HAP-1 (cell line): ENCODE results near the gene PHLPP1.

ENCODE experiments used
- DNase-seq, 2 experiments: peaks; one replicate each; pipeline ENCODE4 v3.0.0-alpha.2; 2016 to 2020; ENCODE audit warnings: low spot score in 2 of 2
- H3K27me3 ChIP-seq: fragments of 250-450 bp; sonication (Bioruptor Pico); 2 replicates; pipeline ENCODE4 v1.5.1; 2020; ENCODE audit warnings: low read depth, mild to moderate bottlenecking, moderate library complexity
- H3K36me3 ChIP-seq: fragments of 250-450 bp; sonication (Bioruptor Pico); replicated peaks from 2 replicates; pipeline ENCODE4 v1.5.1; 2020; ENCODE audit warnings: mild to moderate bottlenecking
- H3K4me1 ChIP-seq: fragments of 250-450 bp; sonication (Bioruptor Pico); 2 replicates; pipeline ENCODE4 v1.5.1; 2020; ENCODE audit warnings: mild to moderate bottlenecking
- H3K4me3 ChIP-seq: fragments of 250-450 bp; sonication (Bioruptor Pico); 2 replicates; pipeline ENCODE4 v1.5.1; 2020; ENCODE audit warnings: mild to moderate bottlenecking, moderate library complexity
- H3K9me3 ChIP-seq: fragments of 250-450 bp; sonication (Bioruptor Pico); 2 replicates; pipeline ENCODE4 v1.5.1; 2020; ENCODE audit warnings: mild to moderate bottlenecking, moderate library complexity
- in situ Hi-C: fragments of 300-500 bp; cut with MboI; formaldehyde crosslinking; loops from 3 replicates; pipeline ENCODE4 v1.14.3; 2020; ENCODE audit warnings: low sequenced_read_pairs, inconsistent platforms, mixed read lengths

PHLPP1 gene

DNA sequence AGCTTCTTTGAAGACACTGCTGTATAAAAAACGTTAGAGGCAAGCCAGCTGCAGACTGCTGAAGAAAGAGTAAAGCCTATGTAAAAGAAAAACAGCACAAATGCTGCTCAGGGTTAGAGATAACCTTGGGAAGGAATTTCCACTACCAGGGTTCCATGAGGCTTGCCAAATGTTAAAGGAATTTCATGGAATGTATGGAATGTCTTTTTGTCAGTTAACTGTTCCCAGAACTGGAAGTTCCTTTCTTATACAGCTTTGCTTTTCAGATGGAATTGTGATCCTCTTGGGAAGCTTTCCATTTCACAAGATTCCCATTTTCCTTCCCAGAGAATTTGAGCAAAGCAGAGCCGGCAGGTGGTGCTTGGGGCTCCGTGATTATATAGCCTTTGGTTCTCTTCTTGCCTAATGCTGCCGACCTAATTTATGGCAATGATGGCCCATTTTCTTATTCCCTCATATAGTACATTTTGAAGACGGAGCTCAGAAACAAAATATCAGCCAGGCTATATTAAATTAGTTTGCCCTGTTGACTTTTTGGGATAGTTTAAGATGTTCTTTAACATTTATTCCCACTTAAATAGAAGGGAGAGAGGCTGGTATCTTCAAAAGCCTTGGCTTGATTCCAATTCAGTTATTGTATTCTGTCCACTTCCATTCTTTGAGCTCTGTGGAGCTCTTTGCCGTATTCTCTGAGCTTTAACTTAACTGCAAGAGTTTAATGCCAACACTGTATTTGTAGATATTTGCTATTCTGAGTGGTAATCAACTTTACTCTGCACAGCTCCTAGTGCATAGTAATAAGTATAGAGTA lies 162.3 kb downstream of the PHLPP1 start:
- no peaks in the 10 kb centered on the region for H3K9me3 ChIP-seq
- H3K36me3 ChIP-seq = no peaks in the 10 kb centered on the region
- peaks cover 43% of the 10 kb centered on the region for H3K4me1 ChIP-seq
- H3K27me3 ChIP-seq = no peaks in the 10 kb centered on the region
- in situ Hi-C loops = no loop called here
- no peak overlapping the region for H3K4me3 ChIP-seq
- DNase-seq = peak; percentile 69 to 96

DNA sequence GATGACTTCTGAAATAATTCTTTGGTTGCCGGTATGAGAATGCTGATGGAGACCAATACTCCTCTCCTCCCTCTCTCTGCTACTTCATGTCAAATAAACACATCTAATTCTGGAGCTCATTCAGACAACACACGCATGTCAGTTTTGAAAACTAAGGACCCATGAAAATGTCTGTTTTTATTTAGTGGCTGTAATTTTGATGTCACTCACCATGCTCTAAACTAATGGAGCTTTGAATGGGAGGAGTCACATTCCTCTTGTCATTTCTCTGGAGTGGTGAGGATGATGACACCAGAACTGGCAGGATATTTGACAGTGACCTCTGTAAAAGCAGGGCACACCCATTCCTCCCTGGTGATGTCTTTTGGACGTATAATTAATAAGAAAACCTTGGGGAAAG lies 163.0 kb downstream of the PHLPP1 start:
- in situ Hi-C loops = no loop called here
- H3K27me3 ChIP-seq = no peaks in the 10 kb centered on the region
- peaks cover 43% of the 10 kb centered on the region for H3K4me1 ChIP-seq
- DNase-seq = no peak
- no peak overlapping the region for H3K4me3 ChIP-seq
- H3K36me3 ChIP-seq = no peaks in the 10 kb centered on the region
- H3K9me3 ChIP-seq = no peaks in the 10 kb centered on the region

DNA sequence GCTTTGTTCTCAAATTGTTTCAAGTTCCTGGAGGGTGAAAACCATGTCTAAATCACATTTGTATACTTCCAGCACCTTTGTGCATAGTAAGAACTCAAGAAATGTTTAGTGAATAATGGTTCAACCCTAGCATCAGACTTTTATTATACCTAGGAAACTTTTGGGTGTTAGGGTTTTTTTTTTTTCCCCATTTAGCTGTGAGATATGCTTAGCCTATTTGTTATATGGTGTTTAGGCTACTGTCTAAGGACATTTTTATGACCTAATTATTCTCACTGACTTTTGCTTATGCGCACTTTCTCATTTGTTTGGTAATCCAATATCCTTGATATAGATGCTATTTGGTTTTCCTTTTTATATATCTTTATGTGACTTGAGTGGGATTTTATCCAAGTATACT lies 164.7 kb downstream of the PHLPP1 start:
- Histone ChIP-seq H3K4me3 (no peak overlapping the region), H3K4me1 (peaks cover 46% of the 10 kb centered on the region), H3K9me3 (no peaks in the 10 kb centered on the region), H3K27me3 (no peaks in the 10 kb centered on the region), H3K36me3 (no peaks in the 10 kb centered on the region)
- DNase-seq = no peak
- in situ Hi-C loops = loop anchor here (10.0 kb wide), 1 partner anchor 165 kb away; the partner anchor contains the start of gene PHLPP1

DNA sequence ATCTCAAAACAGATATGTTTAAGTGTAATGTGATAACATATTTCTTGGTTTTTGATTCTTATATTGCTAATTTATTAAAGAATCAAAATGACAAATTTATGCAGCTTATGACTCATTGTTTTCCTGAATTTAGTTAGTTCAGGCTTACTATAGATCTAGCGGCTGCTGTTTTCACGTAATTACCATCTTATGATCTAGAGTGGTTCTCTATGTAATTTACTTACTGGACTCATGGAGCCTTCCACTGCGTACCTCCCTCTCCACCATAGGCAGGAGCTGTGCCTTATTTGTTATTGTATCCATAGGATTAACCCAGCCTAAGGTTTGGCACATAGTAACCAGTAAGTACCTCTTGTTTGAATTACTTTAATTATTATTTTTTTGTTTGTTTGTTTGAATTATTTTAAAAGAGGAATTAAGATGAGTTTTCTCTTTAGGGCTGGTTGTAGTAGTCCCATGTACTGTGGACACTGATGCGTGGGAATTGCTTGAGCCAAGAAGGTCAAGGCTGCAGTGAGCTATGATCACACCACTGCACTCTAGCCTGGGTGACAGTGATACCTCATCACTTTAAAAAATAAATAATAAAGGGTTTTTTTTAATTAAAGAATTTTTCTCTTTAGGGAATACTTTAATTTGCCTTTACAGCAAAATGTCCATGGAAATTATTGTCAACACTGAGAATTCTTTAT lies 165.5 kb downstream of the PHLPP1 start:
- in situ Hi-C loops = loop anchor here (10.0 kb wide), 1 partner anchor 166 kb away; the partner anchor contains the start of gene PHLPP1
- Histone ChIP-seq H3K27me3 (no peaks in the 10 kb centered on the region), H3K4me3 (no peak overlapping the region), H3K36me3 (no peaks in the 10 kb centered on the region), H3K4me1 (peaks cover 39% of the 10 kb centered on the region), H3K9me3 (no peaks in the 10 kb centered on the region)
- no peak for DNase-seq

DNA sequence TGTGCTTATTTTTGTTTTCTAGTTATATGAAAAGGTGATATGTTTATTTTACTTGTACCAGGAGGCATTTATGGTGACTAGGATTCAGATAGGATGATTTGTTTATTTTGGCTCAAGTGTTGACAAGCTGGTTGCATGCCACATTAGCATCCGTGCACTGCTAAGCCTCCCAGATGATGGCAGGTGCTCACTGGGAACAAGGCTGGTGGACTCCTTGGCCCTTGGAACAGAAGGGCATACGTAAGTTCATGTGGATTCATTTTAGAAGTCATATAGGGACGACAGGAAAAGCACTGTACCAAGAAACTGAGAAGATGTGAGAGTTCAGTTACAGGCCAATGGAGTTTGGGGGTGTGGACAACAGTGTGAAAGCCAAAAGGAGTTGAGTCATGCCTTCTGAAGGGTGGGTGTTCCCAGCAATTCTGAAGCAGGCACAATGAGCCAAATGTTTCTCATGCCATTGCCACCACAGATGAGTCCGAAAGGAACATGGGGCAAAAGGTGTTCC lies 166.2 kb downstream of the PHLPP1 start:
- H3K4me3 ChIP-seq = no peak overlapping the region
- no peaks in the 10 kb centered on the region for H3K36me3 ChIP-seq
- no peaks in the 10 kb centered on the region for H3K27me3 ChIP-seq
- peaks cover 32% of the 10 kb centered on the region for H3K4me1 ChIP-seq
- H3K9me3 ChIP-seq = no peaks in the 10 kb centered on the region
- DNase-seq = no peak
- in situ Hi-C loops = loop anchor here (10.0 kb wide), 1 partner anchor 167 kb away; the partner anchor contains the start of gene PHLPP1

DNA sequence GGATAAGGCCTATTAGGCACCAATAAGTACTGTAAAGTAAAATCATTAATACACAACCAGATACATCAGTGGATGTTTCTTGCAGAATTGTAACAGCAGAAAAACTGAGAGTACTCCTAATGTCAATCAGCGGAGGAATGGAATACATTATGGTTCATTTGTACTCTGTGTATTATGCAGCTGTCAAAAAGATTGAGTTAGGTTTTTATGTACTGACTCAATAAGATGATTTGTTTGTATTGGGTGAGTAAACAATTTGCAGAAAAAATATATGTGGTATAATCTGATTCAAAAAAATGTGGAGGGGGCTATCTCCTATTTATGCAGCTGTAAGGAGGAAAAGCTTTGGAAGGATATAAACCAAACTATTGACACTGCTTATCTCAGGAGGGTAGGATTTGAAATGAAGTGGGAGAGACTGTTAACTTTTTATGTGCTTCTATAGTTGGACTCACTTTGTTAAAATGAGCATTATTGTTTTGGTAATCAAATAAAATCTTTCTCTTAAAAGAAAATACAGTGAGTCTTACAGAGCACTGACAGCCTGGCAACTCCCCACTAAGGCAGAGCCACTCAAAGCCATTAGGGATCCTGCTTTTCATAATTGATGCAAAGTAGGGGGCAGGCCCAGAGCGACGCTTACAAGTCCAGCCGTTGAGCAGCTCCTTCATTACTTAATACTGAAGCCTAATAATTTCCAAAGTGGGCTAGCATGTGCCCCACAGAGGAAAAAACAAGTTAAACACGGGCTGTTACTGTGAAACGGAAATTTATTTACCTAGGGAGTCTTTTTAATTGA lies 168.8 kb downstream of the PHLPP1 start:
- no peaks in the 10 kb centered on the region for H3K36me3 ChIP-seq
- in situ Hi-C loops = loop anchor here (10.0 kb wide), 1 partner anchor 169 kb away; the partner anchor contains the start of gene PHLPP1
- peaks cover 9% of the 10 kb centered on the region for H3K4me1 ChIP-seq
- no peaks in the 10 kb centered on the region for H3K9me3 ChIP-seq
- DNase-seq = no peak
- no peak overlapping the region for H3K4me3 ChIP-seq
- H3K27me3 ChIP-seq = no peaks in the 10 kb centered on the region

DNA sequence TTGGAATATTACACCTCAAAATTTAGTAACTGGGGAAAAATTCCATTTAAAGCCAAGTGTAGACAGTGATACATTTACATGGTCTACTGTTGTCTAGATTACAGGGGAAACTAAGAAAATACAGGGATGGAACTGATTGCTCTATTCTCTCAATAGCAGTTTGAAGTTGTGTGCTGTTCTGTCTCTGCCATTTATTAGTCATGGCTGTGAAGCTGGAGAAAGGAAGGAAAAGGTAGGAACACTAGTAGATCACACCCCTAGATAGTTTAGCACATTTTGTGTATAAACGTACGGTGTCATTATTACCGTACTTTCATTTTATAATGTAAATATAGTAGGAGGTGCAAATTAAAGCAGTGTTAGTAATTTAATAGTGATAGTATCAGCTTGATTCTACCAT lies 170.5 kb downstream of the PHLPP1 start:
- Histone ChIP-seq H3K36me3 (no peaks in the 10 kb centered on the region), H3K27me3 (no peaks in the 10 kb centered on the region), H3K4me3 (no peak overlapping the region), H3K9me3 (no peaks in the 10 kb centered on the region), H3K4me1 (peaks cover 17% of the 10 kb centered on the region)
- in situ Hi-C loops = loop anchor here (10.0 kb wide), 1 partner anchor 171 kb away; the partner anchor contains the start of gene PHLPP1
- no peak for DNase-seq

DNA sequence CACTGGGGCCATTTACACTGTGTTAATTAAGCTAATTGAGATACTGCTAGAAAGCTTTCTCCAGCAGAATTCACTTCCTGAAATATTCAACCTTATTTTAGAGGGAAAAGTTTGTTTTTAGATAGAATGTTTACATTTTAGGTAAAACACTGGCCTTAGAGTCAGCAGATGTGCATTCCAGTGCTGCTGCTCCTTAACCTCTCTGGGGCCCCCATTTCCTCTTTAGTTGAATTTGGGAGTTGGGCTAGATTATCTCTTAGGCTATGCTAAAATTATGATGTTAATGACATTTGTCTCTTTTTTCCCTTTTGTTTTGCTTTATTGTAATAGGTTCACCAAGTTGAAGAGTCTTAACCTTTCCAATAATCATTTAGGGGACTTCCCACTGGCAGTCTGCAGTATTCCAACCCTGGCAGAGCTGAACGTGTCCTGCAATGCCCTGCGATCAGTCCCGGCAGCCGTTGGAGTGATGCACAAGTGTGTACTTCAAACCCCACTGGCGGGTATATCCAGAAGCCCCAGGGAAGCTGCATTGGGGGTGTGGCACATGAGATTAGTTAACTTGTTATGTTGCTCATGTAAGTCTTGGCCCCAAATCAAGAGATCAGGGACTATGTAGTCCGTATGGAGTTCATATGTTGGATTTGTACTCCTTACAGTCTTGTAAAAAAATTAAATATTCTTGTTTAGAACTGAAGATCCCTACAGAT lies 179.5 kb downstream of the PHLPP1 start:
- no peaks in the 10 kb centered on the region for H3K27me3 ChIP-seq
- peaks cover 30% of the 10 kb centered on the region for H3K4me1 ChIP-seq
- in situ Hi-C loops = no loop called here
- no peak overlapping the region for H3K4me3 ChIP-seq
- H3K9me3 ChIP-seq = no peaks in the 10 kb centered on the region
- peak in 1 of 2 experiments; percentile 36 for DNase-seq
- H3K36me3 ChIP-seq = no peaks in the 10 kb centered on the region

DNA sequence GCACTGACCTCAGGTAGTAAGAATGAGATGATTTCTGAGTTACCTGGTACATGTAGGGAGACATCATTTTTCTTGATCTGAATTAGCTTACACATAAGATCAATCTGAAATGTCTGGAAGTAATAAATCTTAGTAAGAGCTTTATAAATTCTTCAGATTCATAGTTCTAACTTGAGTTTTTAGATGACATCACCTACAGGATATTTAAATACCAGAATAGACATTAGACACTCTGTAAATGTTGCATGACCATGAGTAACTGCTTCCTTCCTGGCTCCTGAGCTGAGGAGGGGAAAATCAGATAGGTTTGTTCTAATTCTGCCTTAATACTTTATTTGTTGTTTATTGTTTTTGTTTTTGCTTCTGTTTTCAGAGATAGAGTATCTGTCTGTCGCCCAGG lies 181.8 kb downstream of the PHLPP1 start:
- peaks cover 22% of the 10 kb centered on the region for H3K4me1 ChIP-seq
- no peak for DNase-seq
- no peaks in the 10 kb centered on the region for H3K27me3 ChIP-seq
- no peak overlapping the region for H3K4me3 ChIP-seq
- in situ Hi-C loops = no loop called here
- H3K36me3 ChIP-seq = no peaks in the 10 kb centered on the region
- no peaks in the 10 kb centered on the region for H3K9me3 ChIP-seq

DNA sequence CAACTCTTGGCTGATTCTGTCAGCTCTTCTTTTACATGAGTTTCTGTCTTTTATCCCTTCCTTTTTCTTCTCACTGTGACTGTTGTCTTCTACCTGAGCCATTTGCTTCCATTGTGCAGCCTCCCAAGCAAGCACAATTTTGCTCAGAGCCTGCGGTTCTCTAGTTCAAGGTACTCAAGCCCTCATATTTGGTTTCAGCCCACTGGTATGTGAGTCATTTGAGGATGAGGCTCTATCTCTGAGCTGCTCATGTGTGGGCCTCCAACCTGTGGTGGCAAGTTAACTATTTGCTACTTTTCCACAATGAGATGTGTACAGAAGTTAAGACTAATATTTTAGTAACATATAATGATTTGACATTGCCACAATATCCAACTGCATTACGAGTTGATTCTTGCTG lies 183.0 kb downstream of the PHLPP1 start:
- in situ Hi-C loops = no loop called here
- no peaks in the 10 kb centered on the region; the same call in 1 of the 2 replicates for H3K36me3 ChIP-seq
- no peak for DNase-seq

DNA sequence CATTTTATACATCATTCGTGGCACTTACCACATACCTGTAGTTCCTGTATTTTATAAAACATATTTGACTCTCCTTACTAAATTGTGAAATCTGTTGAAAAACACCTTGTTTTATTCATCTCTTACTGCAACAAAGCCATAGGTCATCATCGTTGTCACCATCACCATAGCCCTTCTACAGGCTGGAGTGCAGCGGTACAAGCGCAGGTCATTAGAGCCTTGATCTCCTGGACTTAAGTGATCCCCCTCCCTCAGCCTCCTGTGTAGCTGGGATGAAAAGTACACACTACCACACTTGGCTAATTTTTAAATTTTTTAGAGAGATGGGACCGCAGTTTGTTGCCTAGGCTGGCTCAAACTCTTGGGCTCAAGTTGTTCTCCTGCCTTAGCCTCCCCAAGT lies 184.2 kb downstream of the PHLPP1 start:
- H3K4me3 ChIP-seq = no peak overlapping the region
- H3K4me1 ChIP-seq = peaks cover 19% of the 10 kb centered on the region
- H3K27me3 ChIP-seq = no peaks in the 10 kb centered on the region
- in situ Hi-C loops = no loop called here
- H3K36me3 ChIP-seq = no peaks in the 10 kb centered on the region; the same call in 1 of the 2 replicates
- no peaks in the 10 kb centered on the region for H3K9me3 ChIP-seq
- DNase-seq = no peak

More for the DNA sequence above, 183.0 kb downstream of the PHLPP1 start:
- no peaks in the 10 kb centered on the region for H3K27me3 ChIP-seq
- no peak overlapping the region for H3K4me3 ChIP-seq
- peaks cover 20% of the 10 kb centered on the region for H3K4me1 ChIP-seq
- no peaks in the 10 kb centered on the region for H3K9me3 ChIP-seq

DNA sequence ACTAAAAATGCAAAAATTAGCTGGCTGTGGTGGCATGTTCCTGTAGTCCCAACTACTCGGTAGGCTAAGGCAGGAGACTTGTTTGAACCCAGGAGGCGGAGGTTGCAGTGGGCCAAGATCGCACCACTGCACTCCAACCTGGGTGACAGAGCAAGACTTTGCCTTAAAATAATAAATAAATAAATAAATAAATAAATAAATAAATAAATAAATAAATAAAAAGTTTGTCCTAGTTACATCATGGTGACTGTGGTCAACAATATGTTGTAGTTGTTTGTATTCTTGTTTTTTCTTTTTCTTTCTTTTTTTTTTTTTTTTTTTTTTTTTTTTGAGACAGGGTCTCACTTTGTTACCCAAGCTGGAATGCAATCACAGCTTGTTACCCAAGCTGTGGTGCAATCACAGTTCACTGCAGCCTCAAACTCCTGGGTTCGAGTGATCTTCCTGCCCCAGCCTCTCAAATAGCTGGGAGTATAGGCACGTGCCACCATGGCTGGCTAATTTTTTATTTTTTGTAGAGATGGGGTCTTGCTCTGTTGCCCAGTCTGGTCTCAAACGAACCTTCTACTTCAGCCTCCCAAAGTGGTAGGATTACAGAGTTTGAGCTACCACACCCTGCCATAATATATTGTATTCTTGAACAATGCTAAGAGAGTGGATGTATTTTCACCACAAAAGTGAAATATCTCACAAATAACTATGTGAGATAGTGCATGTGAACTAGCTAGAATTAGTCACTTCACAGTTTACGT lies 185.0 kb downstream of the PHLPP1 start:
- DNase-seq = no peak
- Histone ChIP-seq H3K27me3 (no peaks in the 10 kb centered on the region), H3K4me1 (peaks cover 17% of the 10 kb centered on the region), H3K36me3 (peaks cover under 1% of the 10 kb centered on the region; the same call in 1 of the 2 replicates), H3K4me3 (no peak overlapping the region), H3K9me3 (no peaks in the 10 kb centered on the region)
- in situ Hi-C loops = no loop called here
